SKM-1 (cell line): ENCODE measurements around the gene SLC25A19.
"Not testable (repeated sequence)": the region's sequence is repeated elsewhere in the genome, so short reads cannot be mapped to it uniquely, and the experiment has no call there.

Experiments used
- DNase-seq: peaks from one replicate; lab custom pipeline; 2025; ENCODE audit not compliant: unreplicated experiment; lab: John Stamatoyannopoulos, UW

SLC25A19 gene

DNA sequence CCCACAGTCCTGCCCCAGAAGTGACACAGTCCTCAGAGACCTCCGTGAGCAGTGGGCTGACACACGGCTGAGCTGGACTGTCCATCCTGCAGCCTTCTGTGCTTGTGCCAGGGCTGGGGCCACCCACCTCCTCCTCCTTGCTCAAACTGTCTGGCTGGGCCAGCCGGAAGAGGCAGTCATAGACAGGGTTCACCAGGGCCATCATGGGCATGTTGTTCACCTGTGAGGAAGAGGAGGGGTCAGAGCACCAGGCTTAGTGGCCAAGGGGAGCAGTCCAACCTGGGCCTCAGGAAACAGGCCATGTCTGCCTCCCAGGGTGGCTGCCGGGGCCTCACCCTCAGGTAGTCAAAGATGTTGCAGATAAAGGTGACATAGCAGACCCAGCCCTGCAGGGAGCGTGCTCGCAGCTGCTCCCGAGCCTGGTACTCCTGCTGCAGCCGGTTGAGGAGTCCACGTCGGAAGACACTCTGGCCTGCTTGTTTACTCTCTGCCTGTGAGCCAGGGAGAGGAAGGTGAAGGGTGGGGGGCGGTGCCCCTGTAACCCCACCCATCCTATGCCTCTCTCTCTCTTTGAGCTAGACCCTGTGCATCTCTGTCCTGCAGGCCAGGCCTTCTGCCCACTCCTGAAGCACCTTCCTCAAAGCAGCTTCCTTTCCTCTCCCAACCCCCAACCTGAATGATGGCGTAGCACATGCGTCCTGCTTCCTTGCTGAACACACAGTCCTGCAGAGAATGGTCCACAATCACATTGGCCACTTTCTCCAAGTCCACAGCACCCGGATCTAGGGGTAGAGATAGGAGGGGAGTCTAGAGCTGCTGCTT lies 21.6 kb downstream of the SLC25A19 start:
- DNase-seq: no peak

DNA sequence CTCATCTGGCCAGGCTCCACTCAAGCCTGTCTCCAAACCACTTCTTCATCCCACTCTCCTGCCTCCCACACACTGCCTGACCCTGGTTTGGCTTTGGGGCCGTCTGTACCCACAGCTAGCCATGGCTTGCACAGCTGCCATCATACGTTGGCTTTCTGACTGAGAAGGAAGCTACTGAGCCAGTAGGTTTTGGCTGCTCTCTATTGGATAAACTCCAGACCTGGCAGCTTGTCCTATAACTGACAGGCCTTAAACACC lies 22.2 kb downstream of the SLC25A19 start:
- DNase-seq: no peak

DNA sequence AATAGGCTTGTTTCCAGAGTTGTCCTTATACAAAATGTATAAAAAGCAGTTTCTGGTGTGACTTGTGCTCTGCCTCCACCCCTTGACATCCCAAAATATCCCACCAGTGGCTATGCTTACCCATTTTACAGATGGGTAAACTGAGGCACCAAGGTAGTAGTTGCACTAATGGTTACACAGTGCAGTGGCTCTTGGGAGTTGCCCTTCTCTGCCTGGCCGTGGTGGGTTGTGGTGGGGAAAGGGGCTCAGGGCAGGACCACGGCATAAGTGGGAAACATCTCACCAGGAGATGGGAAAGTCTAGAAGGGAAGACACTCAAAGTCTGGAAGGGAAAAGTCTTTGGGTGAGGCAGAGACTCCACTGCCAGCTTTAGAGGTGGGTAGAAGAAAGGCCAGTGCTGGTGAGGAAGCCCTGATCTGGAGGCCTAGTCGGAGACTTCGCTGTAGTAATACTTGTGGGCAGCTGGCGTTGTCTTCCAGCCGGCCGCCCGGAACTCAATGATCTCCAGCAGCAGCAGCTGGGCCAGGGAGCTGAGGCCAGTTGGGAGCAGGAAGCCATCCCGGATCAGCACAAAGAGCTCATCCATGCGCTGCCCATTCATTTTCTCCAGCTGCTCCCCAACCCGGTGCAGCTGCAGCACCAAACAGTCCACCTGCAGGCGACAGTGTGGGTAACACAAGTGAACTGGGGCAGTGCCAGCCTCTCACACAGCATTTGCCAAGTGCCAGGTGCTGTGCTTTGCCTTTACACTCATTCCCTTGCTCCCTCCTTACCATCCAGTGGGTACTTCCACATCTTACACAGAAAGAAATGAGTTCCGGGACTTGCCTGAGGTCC lies 22.7 kb downstream of the SLC25A19 start:
- no peak for DNase-seq

DNA sequence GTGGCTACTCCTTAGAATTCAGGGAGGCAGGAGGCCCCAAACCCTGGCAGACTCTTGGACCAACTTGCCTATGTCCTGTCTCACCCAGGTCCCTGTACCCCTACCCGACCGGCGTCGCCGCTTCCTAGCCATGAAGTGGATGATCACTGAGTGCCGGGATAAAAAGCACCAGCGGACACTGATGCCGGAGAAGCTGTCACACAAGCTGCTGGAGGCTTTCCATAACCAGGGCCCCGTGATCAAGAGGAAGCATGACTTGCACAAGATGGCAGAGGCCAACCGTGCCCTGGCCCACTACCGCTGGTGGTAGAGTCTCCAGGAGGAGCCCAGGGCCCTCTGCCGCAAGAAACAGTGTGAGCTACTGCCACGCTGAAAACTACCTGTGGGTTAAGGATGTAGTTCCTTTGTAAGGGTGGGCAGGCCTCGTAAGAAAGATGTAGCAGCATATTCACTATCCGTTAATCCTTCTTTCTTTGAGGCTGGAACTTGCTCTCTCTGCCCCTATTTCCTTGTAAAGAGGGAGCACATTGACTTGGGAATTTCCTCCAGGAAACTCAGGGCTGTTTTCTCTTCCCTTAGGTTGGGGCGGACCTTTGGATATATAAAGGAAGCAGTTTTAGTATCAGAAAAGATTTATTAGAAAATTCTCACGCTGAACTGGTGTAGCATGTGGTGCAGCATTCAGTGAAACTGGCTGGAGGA lies 23.5 kb downstream of the SLC25A19 start:
- no peak for DNase-seq

DNA sequence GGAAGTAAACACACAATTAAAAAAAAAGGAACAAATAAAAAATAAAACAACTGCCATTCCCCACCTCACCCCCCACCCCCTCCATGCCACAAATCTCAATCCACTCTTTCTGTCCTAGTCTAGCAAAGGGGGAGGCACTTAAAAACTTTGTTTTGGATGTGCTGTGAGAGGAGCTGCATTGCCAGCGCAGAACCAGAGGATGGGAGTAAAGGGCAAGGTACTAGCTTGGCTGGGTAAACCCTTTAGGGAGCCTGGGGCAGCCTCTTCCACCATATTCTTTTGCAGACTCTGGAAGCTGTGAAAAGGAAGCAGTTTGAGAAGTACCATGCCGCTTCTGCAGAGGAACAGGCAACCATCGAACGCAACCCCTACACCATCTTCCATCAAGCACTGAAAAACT lies 26.2 kb downstream of the SLC25A19 start:
- no peak for DNase-seq

DNA sequence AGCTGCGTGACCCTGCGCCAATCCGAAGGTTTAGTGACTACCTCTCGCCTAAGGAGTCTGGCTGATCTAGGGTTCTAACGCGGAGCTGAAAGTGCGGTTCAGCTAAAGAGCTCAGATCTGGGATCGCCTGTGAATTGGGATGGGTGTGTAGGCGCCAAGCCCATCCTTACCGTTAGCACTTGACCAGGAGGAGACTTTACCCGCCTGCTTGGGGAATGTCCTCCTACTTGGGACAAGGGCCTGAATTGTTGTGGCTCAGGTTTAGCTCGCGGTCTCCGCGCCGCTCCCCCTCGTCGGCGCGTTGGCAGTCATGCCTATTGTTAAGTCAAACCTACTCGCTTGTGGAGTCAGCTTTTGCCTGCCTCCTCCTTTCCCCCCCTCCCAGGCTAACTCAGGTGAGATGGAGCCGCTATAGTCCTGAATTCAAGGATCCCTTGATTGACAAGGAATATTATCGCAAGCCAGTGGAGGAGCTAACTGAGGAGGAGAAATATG lies 27.1 kb downstream of the SLC25A19 start:
- no peak for DNase-seq

DNA sequence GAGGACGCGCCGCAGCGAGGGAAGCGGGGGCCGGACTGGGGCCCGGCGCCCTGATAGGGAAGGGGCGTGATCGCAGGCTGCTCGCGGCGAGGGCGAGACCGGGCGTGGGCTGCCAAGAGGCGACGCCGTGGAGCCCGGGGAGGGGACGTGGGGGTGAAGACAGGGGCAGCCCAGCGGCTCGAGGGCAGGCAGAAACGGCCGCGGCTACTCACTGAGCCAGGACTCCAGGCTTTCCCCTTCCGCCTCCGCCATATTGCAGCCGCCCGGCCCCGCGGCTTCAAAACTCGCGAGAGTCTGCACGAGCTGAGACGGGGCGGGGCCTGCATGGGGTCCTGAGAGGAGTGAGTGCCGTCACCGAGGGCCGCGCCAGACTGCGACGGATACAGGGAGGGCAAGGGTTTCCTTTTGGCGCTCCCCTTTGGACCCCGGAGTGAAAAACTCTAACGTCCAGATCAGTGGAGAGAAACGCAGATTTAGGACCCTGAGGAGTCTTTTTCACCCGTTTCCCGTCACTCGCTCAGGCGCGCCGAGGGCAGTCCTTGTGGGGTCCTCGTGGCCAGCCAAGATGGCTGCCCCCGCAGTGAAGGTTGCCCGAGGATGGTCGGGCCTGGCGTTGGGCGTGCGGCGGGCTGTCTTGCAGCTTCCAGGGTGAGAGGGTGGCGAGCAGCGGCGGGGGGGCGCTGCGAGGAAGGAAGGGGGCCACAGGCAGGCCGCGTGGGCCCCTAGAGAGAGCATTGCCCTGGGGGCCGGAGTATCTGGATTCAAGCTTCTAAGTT lies 27.7 kb downstream of the SLC25A19 start, which contains the start of the genes GGA3 and MRPS7:
Gene GGA3, minus strand, starts transcription at position 271 of the 776 bp plus-strand sequence. Its CDS starts 19 bp downstream, at position 252.
Gene MRPS7, plus strand, starts transcription at position 544 of the 776 bp plus-strand sequence. Its CDS starts 22 bp downstream, at position 566.
- DNase-seq: peak; percentile 85

DNA sequence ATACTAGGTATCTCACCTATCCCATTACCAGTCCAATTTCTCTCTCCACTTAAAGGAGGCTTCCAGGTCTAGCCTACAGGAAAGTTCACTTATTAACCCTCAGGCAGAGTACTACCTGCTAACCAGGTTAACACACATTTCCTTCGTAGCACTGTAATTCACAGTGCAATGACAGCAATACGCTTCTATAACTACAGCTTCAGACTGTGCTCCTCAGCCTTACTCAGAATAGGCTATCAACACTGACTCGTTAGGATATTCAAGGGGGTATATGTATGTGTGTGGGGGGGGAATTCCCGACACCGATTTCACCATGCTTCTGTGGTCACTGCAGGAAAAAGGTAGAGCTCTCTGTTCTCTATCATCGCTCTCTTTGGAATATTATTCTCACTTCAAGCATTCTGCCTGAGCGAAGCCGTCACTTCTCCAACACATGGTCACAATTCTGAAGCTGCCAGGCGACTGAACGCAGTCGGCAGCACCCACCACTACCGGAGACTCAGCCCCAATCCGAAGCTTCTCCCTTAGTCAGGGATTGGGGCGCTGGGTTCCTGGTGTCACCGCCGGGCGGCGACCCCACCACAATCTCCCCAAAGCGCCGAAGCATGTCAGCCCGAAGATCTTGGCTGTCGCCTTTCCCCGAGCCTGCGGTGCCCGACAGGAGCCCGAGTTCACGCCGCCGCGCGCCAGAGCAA lies 28.4 kb downstream of the SLC25A19 start:
- DNase-seq: no peak

DNA sequence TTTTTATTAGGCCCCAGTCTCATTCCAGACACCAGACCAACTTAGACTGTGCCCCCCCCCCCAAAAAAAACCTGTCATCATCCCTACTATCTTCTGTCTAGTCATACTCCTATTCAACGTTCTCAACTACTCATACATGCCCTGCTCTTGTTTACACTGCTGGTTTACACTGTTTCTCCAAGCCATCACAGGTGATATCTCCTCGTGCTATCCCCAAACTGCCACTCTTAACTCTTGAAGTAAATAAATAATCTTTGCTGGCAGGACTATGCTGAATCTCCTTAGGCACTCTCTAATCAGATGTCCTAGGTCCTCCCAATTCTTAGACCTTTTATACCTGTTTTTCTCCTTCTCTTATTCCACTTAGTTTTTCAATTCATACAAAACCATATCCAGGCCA lies 32.0 kb downstream of the SLC25A19 start:
- DNase-seq: not testable (repeated sequence)

DNA sequence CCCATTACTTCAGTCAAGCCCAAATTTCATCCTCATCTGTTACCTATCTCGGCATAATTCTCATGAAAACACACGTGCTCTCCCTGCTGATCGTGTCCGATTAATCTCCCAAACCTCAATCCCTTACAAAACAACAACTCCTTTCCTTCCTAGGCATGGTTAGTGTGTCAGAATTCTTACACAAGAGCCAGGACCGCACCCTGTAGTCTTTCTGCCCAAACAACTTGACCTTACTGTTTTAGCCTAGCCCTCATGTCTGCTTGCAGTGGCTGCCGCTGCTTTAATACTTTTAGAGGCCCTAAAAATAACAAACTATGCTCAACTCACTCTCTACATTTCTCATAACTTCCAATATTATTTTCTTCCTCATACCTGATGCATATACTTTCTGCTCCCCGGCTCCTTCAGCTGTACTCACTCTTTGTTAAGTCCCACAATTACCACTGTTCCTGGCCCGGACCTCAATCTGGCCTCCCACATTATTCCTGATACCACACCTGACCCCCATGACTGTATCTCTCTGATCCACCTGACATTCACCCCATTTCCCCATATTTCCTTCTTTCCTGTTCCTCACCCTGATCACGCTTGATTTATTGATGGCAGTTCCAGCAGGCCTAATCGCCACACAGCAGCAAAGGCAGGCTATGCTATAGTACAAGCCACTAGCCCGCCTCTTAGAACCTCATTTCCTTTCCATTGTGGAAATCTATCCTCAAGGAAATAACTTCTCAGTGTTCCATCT lies 33.1 kb downstream of the SLC25A19 start:
- not testable (repeated sequence) for DNase-seq

DNA sequence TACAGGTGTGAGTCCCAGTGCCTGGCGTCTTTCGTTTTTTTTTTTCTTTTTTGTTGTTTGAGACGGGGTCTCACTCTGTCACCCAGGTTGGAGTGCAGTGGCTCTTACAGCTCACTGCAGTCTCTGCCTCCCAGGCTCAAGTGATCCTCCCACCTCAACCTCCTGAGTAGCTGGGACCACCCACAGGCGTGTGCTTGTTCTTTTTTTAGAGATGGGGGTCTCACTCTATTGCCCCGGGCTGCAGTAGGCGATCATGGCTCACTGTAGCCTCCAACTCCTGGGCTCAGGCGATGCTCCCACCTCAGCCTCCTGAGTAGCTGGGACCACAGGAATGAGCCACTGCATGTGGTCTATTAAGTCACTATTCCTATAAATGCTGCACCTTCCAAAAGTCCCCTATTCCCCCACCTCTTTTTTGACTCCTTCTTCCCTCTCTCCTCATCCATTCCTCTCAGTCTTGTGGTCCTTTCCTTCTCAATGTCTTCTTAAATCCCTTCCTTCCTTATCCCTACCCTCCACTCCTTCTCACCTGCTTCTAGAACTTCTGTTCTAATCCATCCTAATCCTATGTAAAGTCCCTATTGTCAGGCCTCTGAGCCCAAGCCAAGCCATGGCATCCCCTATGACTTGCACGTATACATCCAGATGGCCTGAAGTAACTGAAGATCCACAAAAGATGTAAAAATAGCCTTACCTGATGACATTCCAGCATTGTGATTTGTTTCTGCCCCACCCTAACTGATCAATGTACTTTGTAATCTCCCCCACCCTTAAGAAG lies 37.0 kb downstream of the SLC25A19 start:
- DNase-seq: no peak

DNA sequence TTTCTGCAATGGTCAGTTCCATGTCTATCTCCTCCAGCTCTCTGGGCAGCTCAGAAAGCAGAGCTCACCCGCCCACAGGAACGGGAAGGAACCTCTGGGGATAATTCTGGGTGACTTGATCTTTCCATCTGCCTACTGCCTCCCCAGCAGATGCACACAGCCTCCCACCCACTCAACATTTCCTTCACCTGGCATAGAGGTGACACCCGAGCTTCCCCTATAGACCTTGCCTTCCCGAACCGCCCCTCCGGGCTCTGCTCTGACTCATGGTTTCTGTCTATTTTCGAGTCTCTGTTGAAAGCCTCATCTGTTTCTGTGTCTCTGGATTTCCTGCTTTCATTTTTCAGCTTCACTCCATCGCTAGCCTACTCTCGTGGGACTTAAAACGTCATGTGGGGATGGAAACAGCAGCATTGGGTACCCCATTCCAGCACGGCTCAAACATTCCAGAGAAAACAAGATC lies 39.2 kb downstream of the SLC25A19 start:
- no peak for DNase-seq

DNA sequence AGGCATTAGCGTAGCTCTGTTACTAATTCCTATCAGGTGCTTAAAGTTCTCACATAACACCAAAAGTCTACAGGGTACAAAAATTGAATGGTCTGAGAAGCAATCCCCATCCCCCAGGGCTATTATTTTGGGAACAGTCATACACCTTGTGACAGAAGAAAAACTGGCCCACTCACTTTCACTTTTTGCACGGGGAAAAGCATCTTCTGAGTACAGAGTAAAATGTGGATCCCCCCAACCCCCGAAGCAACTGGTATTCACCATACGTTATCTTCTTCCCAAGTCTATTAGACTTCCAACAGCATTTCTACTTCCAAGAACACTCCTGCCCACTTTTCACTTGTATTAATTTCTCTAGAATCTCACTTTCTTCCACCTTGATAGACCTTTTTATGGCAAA lies 39.7 kb downstream of the SLC25A19 start:
- no peak for DNase-seq

DNA sequence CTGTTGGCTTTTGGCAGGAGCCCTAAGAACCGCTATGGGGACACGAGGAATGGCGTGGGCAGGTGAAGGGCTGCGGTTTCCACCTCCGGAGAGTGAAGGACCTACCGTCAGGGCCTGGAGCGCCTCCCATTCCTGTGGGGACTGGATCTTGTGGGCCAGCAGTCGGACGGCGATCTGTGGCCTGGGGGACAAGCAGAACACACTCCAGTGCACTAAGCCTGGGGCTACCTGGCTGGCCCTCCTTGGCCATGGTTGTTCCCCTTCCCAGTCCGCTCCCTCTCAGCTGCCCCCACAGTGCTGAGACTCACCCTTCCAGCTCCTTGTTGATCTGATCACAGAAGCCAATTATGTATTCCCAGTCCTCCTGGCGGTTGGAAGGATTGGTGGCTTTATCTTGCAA lies 42.8 kb downstream of the SLC25A19 start:
- no peak for DNase-seq

DNA sequence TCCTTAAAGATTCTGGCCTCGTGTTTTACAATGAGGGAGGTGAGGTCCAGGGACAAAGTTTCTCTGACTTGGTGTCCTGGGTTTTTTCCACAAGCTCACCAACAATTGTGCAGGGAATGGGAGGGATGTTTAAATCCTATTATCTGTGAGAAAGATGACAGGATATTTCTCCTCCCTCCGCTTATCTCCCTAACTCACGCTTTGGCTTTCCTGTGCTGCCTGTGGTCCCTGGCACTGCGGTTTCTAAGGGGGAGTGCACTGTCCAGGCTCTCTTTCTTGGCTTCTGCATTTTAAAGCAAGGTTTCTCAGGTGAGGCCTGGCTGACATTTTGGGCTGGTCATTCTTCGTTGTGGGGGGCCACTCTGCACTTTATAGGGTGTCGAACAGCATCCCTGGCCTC lies 44.2 kb downstream of the SLC25A19 start:
- DNase-seq: no peak

DNA sequence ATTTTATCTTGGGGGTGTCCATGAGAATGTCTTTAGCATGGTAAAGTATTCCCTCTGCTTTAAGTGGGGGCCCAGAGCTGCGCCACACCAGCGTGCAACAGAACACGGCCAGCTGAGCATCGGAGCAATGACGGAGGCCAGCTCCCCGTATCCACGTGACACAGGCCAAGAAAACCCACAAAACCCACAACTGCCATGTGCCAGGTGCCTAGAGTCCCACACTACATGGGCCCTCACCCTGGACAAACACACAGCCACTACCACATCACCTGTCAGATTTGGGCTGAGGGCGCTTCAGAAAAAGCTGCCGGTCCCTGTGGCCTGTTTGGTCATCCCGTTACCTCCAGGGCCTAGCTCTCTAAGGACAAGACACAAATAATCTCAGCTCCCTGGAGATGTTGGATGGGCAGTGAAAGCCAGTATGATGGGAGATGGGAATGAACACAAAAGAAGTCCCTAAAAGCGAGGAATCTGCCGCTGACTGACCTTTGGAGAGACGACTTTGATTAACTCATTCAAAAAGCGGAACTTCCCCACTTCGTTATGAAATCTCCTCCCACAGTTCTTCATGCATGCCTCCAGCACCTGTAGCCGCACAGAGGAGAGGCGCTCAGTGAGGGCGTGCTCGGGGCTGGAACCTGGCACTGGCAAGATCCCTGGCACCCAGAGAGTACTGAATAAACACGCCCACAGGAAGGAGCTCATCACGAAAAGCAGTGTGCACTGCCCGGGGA lies 44.9 kb downstream of the SLC25A19 start:
- DNase-seq: peak; percentile 50

DNA sequence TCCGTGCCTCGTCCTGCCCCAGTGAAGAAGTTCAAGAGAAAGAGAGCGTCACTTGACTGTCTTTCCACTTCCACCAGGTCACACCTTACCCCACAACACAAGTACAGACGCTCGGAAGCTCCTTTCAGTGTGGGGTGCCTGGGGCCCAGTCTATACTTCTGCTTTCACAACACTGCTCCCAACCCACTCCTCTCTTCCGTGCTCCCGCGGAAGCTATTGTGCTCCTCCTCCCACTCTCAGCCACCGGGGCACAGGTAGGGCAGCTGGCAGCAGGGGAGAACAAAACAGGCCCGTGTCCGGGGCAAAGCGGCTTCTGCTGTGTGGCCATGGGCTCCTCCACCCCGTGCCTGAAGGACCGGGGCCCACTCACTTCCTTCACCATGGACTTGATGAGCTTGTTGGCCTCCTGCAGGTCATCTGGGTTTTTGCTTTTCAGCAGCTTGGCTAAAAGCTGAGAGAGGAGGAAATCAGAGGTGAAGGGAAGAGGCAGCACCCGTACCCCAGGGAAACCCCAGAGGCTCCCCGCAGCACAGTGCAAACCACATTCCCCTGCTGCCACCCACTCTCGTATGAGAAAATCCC lies 46.7 kb downstream of the SLC25A19 start:
- DNase-seq: no peak
